VCaP (cell line): Measurements from ENCODE around the gene SPCS2.

Experiments used
- H3K27ac ChIP-seq: fragments of 450-650 bp; 2 replicates; pipeline ENCODE4 v1.5.1; 2017
- TF ChIP-seq, protein P1 (sequence below): fragments of 450-650 bp; conservative IDR thresholded peaks from 2 replicates; pipeline ENCODE4 v1.5.1; 2017; ENCODE audit warnings: mild to moderate bottlenecking, moderate library complexity

Gene SPCS2

DNA sequence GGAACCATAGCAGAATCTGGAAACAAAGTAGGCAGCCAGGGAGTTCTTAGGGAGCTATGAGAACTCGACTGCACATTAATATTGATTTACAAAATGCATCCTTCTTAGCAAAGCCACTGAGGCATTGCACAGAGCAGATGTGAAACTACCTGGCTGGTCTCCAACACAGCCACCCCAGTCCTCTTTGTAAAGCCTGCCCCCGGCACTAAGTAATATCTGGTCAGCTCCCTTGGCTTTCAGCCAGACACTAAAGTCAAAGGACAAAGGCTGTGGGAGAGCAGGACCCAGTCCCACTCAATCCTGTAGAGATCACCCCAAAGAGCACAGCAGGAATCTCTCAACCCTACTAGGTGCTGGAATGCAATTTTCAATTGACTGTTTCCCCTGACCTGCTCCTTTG lies 13.0 kb upstream of the SPCS2 start:
- TF ChIP-seq, protein P1, sequence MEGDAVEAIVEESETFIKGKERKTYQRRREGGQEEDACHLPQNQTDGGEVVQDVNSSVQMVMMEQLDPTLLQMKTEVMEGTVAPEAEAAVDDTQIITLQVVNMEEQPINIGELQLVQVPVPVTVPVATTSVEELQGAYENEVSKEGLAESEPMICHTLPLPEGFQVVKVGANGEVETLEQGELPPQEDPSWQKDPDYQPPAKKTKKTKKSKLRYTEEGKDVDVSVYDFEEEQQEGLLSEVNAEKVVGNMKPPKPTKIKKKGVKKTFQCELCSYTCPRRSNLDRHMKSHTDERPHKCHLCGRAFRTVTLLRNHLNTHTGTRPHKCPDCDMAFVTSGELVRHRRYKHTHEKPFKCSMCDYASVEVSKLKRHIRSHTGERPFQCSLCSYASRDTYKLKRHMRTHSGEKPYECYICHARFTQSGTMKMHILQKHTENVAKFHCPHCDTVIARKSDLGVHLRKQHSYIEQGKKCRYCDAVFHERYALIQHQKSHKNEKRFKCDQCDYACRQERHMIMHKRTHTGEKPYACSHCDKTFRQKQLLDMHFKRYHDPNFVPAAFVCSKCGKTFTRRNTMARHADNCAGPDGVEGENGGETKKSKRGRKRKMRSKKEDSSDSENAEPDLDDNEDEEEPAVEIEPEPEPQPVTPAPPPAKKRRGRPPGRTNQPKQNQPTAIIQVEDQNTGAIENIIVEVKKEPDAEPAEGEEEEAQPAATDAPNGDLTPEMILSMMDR: no peak
- no peak overlapping the region for H3K27ac ChIP-seq

- no peak overlapping the region for H3K27ac ChIP-seq
- TF ChIP-seq, protein P1: no peak
Measured at GRCh38 chr11:74936976-74937375, 12.1 kb upstream of the SPCS2 start.

DNA sequence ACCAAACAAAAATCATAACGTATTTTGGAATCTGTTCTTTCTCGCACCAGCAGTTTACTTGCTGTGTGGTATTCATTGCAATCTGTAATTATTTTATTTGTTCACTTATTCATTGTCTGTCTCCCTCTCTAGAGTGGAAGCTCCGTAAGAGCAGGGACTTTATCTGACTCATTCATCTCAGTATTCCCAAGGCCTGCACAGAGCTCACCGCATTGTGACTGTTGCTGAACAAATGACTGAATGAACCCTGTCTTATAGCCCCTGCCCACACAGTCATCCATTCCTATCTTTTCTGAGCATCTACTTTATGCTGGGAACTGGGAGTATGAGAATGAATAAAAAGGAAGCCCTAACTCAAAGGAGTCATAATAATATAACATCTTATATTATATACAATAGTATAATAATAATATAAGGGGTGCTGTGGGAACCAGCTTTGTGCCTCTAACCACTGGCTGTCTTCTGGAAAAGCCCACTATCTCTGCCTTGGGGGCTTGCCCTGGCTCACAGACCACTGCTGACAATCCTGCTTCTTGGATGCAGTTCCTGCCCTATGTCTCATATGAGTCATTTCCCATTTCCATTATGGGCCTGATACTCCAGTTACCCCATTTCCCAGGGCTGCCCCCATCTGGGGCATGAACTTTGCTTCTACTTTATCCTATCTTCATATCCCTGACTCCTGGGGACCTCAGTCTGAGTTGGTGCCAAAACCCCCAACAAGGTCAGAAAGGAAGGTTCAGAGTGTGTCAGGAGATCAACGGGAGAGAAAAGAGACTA lies 11.2 kb upstream of the SPCS2 start:
- TF ChIP-seq, protein P1: no peak
- no peak overlapping the region for H3K27ac ChIP-seq

DNA sequence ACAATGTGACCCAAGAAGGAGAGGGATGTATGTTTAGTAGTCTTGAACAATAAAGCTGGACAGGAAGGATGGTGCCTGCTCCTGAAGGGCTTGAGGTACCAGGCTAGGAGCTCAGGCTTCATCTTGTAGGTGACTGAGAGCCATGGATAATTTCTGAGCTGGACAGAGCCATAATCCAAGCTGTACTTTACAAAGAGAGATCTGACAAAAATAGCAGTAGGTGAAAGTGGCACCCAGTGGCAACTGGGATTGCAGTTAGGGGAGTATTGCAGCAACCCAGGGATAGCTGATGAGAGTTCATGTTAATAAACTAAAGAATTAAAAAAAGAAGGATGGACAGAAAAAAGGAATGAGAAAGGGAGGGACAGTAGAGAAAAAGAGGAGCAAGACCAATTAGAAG lies 7.6 kb upstream of the SPCS2 start:
- TF ChIP-seq, protein P1: no peak
- peak overlapping the region; percentile 66 for H3K27ac ChIP-seq

DNA sequence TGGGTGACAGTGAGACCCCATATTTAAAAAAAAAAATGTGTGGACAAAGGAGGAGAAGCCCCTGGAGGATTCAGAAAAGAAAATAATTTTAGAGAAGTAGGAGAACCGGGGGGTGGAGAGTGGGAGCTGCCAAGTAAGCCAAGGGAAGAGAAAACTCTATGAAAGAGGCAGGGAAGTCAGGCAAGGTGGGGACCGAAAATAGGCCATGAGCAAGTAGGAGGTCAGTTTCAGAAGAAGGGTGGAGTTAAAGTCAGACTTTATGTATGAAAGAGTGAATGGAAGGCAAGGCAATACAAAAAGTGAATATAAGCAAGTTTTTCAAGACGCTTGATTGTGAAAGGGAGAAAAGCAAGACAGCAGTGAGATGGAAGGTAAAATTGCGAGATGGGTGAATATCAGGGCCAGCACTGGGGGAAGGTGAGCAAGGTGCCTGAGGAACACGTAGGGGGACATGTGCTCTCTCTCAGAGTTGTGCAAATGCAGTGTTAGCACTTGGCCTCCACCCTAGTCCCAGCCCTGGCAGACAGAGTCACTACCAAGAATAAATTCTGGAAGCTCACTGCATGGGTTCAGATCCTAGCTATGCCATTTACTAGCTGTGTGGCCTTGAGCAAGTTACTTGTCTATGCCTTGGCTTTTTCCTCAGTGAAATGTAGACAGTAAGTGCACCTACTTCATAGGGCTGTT lies 6.8 kb upstream of the SPCS2 start:
- peak overlapping the region; percentile 66 for H3K27ac ChIP-seq
- TF ChIP-seq, protein P1: no peak

DNA sequence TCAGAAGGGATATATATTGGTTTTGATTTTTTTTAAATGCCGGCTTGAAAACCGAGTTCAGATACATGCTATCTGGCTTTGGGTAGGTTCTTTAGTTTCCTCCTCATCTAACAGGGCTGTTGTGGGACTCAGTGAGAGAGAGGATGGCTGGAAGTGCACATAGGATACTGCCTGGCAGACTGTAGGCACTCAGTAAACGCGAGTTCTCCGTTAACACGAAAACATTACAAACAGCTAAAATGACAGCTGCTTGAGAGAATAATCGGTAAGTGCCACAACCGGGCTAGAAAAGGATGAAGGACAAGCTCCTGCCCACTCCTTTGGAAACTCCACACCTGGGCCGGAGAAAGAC lies 544 bp upstream of the SPCS2 start:
- peak overlapping the region; percentile 87 for H3K27ac ChIP-seq
- TF ChIP-seq, protein P1: no peak

- peak overlapping the region; percentile 87 for H3K27ac ChIP-seq
- TF ChIP-seq, protein P1: no peak
Measured at GRCh38 chr11:74949753-74950137, 679 bp downstream of the SPCS2 start.
